Subcutaneous adipose tissue (tissue), 4 donors: ENCODE results near the gene TBCD. TPM values are rescaled to one million over a fixed set of nuclear protein-coding genes. Genes with fewer than 3 reads are reported as not detected.

Experiments
- total RNA-seq, 4 donors: library from RNA; depleted of rRNA; stranded (reverse); fragments of >200 nt; gene quantifications; one replicate each; pipeline ENCODE4 v1.1.0, GENCODE V29; 2016
- TF ChIP-seq, protein P1 (sequence below): fragments of 450-650 bp; IDR thresholded peaks from one replicate; pipeline ENCODE4 v1.5.1; 2016; ENCODE audit warnings: low read depth, mild to moderate bottlenecking, control low read depth, antibody characterized with exemption, moderate library complexity

Gene TBCD
- total RNA-seq, 4 donors from 2014 or later: 36.5 to 103 (median 54.7) TPM

DNA sequence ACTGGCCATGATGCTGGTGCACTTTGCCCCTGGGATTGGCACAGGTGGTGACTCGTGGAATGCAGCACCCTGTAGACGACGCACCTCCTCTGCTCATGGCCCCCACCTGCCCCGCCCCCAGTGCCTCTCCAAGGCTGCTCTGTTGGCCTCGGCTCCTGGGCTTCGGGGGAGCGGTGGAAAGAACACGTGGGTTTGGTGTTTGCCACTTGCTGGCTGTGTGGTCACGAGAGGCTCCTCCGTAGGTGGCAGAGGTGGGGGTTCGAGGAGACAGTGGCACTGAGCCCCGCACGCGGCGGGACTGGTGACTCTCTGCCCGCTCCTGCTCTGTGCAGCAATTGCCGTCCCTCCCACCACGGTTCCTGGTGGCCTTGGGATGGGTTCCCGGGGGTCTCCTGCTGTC is 170.8 kb downstream of the TBCD start:
- TF ChIP-seq, protein P1, sequence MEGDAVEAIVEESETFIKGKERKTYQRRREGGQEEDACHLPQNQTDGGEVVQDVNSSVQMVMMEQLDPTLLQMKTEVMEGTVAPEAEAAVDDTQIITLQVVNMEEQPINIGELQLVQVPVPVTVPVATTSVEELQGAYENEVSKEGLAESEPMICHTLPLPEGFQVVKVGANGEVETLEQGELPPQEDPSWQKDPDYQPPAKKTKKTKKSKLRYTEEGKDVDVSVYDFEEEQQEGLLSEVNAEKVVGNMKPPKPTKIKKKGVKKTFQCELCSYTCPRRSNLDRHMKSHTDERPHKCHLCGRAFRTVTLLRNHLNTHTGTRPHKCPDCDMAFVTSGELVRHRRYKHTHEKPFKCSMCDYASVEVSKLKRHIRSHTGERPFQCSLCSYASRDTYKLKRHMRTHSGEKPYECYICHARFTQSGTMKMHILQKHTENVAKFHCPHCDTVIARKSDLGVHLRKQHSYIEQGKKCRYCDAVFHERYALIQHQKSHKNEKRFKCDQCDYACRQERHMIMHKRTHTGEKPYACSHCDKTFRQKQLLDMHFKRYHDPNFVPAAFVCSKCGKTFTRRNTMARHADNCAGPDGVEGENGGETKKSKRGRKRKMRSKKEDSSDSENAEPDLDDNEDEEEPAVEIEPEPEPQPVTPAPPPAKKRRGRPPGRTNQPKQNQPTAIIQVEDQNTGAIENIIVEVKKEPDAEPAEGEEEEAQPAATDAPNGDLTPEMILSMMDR: no peak

DNA sequence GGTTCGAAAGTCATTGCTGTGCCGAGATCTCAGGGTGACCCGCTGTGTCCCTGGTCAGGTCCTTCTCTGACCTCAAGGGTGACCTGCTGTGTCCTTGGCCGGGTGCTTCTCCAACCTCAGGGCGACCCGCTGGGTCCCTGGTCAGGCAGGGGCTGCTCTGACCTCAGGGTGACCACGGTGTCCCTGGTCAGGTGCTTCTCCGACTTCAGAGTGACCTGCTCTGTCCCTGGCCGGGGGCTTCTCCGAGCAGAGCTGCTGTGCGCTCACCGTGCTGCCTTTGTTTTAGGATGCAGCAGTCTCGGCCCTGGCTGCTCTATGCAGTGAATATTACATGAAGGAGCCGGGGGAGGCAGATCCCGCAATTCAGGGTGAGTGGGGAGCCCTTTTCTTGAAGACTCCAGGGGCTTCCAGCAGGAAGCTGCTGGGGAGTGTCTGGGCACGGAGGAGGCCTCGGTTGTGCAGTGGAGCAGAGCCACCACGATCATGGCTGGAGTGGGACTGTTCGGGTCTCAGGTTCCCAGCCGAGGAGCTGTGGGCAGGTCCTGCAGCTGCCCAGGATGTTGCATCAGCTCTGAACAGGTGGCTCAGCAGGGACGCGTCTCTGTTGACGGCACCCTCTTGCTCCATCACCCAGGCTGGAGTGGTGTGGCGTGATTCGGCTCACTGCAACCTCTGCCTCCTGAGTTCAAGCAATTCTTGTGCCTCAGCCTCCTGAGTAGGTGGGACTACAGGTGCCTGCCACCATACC is 171.7 kb downstream of the TBCD start:
- TF ChIP-seq, protein P1: no peak

DNA sequence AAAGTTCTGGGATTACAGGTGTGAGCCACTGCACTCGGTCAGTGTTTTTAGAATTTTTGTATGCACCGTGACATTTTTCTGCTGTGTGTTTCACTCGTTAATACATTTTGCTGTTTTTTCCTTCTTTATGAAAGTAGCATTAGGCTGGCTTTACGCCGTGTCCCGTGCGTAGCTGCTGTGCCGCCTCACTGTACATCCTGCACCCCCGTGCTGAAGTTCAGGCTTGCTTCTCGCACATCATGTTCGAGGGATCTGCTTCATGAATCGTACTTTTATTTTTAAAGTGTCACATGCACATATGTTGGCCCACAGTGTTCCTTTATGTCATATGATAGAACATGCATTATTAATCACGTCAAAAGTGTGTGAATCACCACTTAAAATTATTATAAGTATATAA is 172.3 kb downstream of the TBCD start:
- TF ChIP-seq, protein P1: no peak

DNA sequence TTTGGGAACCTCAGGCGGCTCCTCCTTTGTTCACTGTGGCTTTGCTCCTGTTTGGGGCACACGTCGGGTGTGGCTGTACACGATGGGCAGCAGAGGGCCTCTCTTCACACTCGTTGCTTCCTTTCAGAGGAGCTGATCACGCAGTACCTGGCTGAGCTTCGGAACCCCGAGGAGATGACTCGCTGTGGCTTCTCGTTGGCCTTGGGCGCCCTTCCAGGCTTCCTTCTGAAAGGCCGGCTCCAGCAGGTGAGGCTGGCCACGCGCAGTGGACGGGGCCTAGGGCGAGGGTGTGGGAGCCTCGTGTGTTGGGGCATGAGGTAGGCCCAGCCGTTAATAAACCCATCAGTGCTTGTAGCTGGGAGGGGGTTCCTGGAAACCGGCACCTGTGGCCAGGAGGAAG is 172.9 kb downstream of the TBCD start:
- TF ChIP-seq, protein P1: no peak

DNA sequence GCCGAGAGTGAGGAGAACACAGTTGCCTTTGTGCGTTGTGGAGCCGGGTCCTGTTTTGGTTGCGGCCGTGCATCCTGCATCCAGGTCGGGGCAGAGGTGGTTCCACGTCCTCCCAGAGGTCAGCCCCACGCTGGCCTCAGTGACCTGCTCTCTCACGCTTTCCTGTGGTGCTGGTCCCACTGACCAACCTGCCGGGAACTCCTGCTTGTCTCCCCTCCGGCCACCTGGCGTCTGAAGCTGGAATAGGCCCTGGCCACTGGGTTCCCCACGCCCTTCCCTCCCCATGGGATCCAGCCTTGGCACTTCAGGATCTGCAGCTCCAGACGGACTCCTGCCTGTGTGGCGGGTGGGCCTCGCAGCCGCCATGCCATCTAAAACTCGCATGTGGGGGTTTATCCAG is 173.5 kb downstream of the TBCD start:
- TF ChIP-seq, protein P1: no peak

DNA sequence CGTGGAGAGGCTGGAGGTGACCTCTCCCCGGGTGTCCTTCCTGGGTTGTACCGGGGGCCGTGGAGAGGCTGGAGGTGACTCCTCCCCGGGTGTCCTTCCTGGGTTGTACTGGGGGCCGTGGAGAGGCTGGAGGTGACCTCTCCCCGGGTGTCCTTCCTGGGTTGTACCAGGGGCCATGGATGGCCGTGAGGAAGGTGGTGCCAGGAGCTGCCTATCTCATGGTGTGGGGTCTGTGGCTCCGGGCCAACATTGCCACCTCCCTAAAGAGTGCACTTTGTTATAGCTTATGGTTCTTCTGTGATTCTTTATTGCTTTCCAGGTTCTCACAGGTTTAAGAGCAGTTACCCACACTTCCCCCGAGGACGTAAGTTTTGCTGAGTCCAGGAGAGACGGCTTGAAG is 174.2 kb downstream of the TBCD start:
- TF ChIP-seq, protein P1: no peak

DNA sequence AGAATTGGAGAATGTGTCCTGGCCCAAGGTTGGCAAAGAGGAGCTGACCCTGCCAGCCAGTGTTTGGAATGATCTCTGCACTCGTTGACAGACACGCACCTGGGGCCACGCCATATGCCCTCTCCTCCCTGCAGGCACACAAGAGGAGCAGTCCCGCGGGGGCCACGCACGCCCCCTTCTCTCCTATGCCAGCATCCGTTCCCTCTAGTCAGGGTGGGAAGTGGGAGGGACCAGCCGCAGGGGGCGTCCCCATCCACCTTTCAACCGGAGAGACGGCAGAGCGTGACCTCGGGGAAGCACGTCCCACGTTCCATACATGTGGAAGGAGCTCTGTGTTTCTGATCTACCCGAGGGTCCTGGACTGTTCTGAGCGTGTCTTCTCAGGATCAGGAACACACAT is 174.9 kb downstream of the TBCD start:
- TF ChIP-seq, protein P1: no peak
